Hepatocyte (in vitro differentiated cells): ENCODE results near the gene SAPCD1. TPM values are rescaled to one million over a fixed set of nuclear protein-coding genes. Genes with fewer than 3 reads are reported as not detected.
A peak's percentile ranks its signal among the peaks of the same experiment; 100 is the strongest.

Experiments
- DNase-seq: peaks from one replicate; pipeline ENCODE4 v3.0.0-alpha.2; 2016; ENCODE audit warnings: low spot score
- H2AFZ ChIP-seq: fragments of 200-600 bp; sonication (generic); 2 replicates; pipeline ENCODE4 v1.6.0; 2016; ENCODE audit warnings: antibody characterized with exemption, mild to moderate bottlenecking
- H3K27ac ChIP-seq: fragments of 200-600 bp; sonication (generic); 2 replicates; pipeline ENCODE4 v1.5.1; 2016; ENCODE audit warnings: mild to moderate bottlenecking
- H3K27me3 ChIP-seq: fragments of 200-600 bp; sonication (generic); 2 replicates; pipeline ENCODE4 v1.6.1; 2016
- H3K36me3 ChIP-seq: fragments of 200-600 bp; sonication (generic); replicated peaks from 2 replicates; pipeline ENCODE4 v1.5.1; 2016; ENCODE audit warnings: low read depth; ENCODE audit not compliant: insufficient read depth
- H3K4me1 ChIP-seq: fragments of 200-600 bp; sonication (generic); 2 replicates; pipeline ENCODE4 v1.5.1; 2016; ENCODE audit warnings: mild to moderate bottlenecking, moderate library complexity; ENCODE audit not compliant: insufficient read depth
- H3K4me2 ChIP-seq: fragments of 200-600 bp; sonication (generic); 2 replicates; pipeline ENCODE4 v1.6.0; 2016
- H3K4me3 ChIP-seq: fragments of 200-600 bp; sonication (generic); 2 replicates; pipeline ENCODE4 v1.5.1; 2016; ENCODE audit warnings: mild to moderate bottlenecking
- H3K79me2 ChIP-seq: fragments of 200-600 bp; sonication (generic); 2 replicates; pipeline ENCODE4 v1.6.0; 2017; ENCODE audit warnings: mild to moderate bottlenecking
- H3K9me2 ChIP-seq: fragments of 200-600 bp; sonication (generic); replicated peaks from 2 replicates; pipeline ENCODE4 v1.6.0; 2017; ENCODE audit warnings: mild to moderate bottlenecking; ENCODE audit not compliant: insufficient read depth
- H3K9me3 ChIP-seq: fragments of 200-600 bp; sonication (generic); 2 replicates; pipeline ENCODE4 v1.5.1; 2016; ENCODE audit warnings: low read depth, mild to moderate bottlenecking
- H4K20me1 ChIP-seq: fragments of 200-600 bp; sonication (generic); 2 replicates; pipeline ENCODE4 v1.6.0; 2016; ENCODE audit warnings: mild to moderate bottlenecking; ENCODE audit not compliant: insufficient read depth, poor library complexity, severe bottlenecking
- CTCF ChIP-seq: fragments of 200-600 bp; sonication (generic); IDR thresholded peaks from 2 replicates; pipeline ENCODE4 v1.5.1; 2016; ENCODE audit warnings: antibody characterized with exemption, mild to moderate bottlenecking; ENCODE audit not compliant: poor library complexity
- EZH2 ChIP-seq: fragments of 200-600 bp; sonication (generic); IDR thresholded peaks from 2 replicates; pipeline ENCODE4 v1.6.1; 2016; ENCODE audit warnings: antibody characterized with exemption, mild to moderate bottlenecking, borderline replicate concordance
- EZH2phosphoT487 ChIP-seq: fragments of 200-600 bp; sonication (generic); IDR thresholded peaks from one replicate; pipeline ENCODE4 v1.6.1; 2018; ENCODE audit warnings: antibody characterized with exemption, mild to moderate bottlenecking, low read depth, moderate library complexity; ENCODE audit not compliant: unreplicated experiment, severe bottlenecking
- WGBS: methylation state at CpG from one replicate; pipeline ENCODE4 v1.1.6; 2016; ENCODE audit warnings: low lambda C conversion rate; ENCODE audit errors: missing lambda C conversion rate; 5-methylcytosine and 5-hydroxymethylcytosine counted together
- polyA plus RNA-seq: library from polyadenylated mRNA; unstranded; fragments of >200 nt; fragmentation: Nextera tagmentation; extraction: Ambion mirVana; gene quantifications from 2 replicates; pipeline ENCODE4 v1.2.1, GENCODE V29; 2016
- total RNA-seq: library from RNA; depleted of rRNA; stranded (reverse); fragments of >200 nt; gene quantifications from 2 replicates; pipeline ENCODE4 v1.2.3, GENCODE V29; 2014

SAPCD1 gene
- total and polyA plus RNA-seq, 2 experiments from 2014 or later, result 1.4 to 2.0 TPM

- Histone ChIP-seq H3K27me3 (no peaks in the 10 kb centered on the region), H3K9me3 (no peaks in the 10 kb centered on the region), H3K36me3 (no peaks in the 10 kb centered on the region), H3K4me3 (no peak overlapping the region), H3K9me2 (no peaks in the 10 kb centered on the region), H2AFZ (no peak overlapping the region), H4K20me1 (peaks cover 25% of the 10 kb centered on the region), H3K4me2 (no peak overlapping the region), H3K4me1 (peaks cover 25% of the 10 kb centered on the region), H3K79me2 (peaks cover 71% of the 10 kb centered on the region), H3K27ac (peak overlapping the region; percentile 39)
- TF ChIP-seq CTCF, result no peak
- TF ChIP-seq EZH2phosphoT487, result no peak
- no peak for TF ChIP-seq EZH2
- WGBS, result 91% methylated on average over 3 of the region's 3 CpGs
- DNase-seq, result no peak
Measured at GRCh38 chr6:31732029-31732428, 30.4 kb upstream of the SAPCD1 start.

GRCh38 chr6:31733734-31734133, 28.7 kb upstream of the SAPCD1 start:
- peaks cover 42% of the 10 kb centered on the region for H3K4me1 ChIP-seq
- H3K4me3 ChIP-seq, result no peak overlapping the region
- H3K9me2 ChIP-seq, result no peaks in the 10 kb centered on the region
- H3K79me2 ChIP-seq, result peaks cover 61% of the 10 kb centered on the region
- WGBS, result 82% methylated on average over 4 of the region's 4 CpGs
- no peak overlapping the region for H2AFZ ChIP-seq
- DNase-seq, result no peak
- no peaks in the 10 kb centered on the region for H3K27me3 ChIP-seq
- H3K36me3 ChIP-seq, result no peaks in the 10 kb centered on the region
- H3K4me2 ChIP-seq, result peak overlapping the region; percentile 91
- peak overlapping the region; percentile 99 for H3K27ac ChIP-seq
- no peaks in the 10 kb centered on the region for H3K9me3 ChIP-seq
- peaks cover 17% of the 10 kb centered on the region for H4K20me1 ChIP-seq
- no peak for TF ChIP-seq EZH2
- TF ChIP-seq EZH2phosphoT487, result no peak
- TF ChIP-seq CTCF, result no peak

GRCh38 chr6:31734247-31734820, 28.1 kb upstream of the SAPCD1 start:
- Histone ChIP-seq H3K9me2 (no peaks in the 10 kb centered on the region), H4K20me1 (peaks cover 15% of the 10 kb centered on the region), H3K4me2 (peak overlapping the region; percentile 91), H2AFZ (no peak overlapping the region), H3K36me3 (no peaks in the 10 kb centered on the region), H3K27me3 (no peaks in the 10 kb centered on the region), H3K4me3 (peak overlapping the region; percentile 99), H3K27ac (peak overlapping the region; percentile 99), H3K9me3 (no peaks in the 10 kb centered on the region), H3K4me1 (peaks cover 43% of the 10 kb centered on the region), H3K79me2 (peaks cover 56% of the 10 kb centered on the region)
- no peak for DNase-seq
- 15% methylated on average over 2 of the region's 2 CpGs for WGBS
- TF ChIP-seq EZH2phosphoT487 (no peak), CTCF (no peak), EZH2 (no peak)
